Activated naive CD8-positive, alpha-beta T cell treated with anti-CD3 and anti-CD28 coated beads, Interleukin-2, amount 50 U/mL, for 16 hours (primary cell): ENCODE measurements around the gene SIPA1L3.

Source experiments
- DNase-seq: peaks from one replicate; pipeline ENCODE4 v3.0.0-alpha.2; 2020; ENCODE audit warnings: low read depth, low spot score

Gene SIPA1L3

DNA sequence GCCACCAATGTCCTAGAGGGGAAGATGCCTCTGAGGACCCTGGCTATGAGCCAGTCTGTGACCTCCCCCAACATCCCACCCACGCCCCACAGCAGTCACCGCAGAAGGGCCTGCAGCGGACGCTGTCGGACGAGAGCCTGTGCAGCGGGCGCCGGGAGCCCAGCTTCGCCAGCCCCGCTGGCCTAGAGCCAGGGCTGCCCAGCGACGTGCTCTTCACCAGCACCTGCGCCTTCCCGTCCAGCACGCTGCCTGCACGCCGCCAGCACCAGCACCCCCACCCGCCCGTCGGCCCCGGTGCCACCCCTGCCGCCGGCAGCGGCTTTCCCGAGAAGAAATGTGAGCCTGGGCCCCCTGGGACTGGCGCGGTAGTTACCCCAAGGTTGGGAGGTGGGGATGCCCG, 286.4 kb downstream of the SIPA1L3 start:
- no peak for DNase-seq

DNA sequence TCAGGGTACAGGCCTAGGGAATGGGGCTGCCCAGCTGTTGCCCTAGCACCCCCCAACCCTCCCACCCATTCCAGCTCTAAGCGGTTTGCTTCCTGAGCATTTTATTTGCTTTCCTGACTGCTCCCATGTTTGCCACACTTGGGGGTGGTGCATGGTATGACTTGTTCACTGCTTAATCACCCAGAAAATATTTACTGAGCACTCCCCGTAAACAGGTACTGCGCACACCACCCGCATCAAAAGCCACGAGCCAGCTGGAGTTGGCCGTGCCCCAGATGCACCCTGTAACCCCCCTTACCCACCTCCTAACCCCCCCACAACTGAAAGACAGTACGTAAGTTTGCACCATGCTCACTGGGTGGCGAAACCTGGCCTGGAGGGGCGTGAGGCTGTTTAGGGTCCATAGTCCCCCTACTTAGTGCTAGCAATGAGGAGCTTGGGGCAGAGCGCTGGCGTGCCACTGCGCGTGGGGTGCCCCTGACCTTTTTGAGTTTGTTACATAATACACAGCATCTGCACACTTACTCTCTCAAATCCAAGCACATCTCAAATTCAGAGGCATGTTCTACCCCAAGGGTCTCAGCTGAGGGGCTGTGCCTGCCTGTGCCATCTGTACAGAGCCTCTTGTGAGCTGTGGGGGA, 287.2 kb downstream of the SIPA1L3 start:
- no peak for DNase-seq

DNA sequence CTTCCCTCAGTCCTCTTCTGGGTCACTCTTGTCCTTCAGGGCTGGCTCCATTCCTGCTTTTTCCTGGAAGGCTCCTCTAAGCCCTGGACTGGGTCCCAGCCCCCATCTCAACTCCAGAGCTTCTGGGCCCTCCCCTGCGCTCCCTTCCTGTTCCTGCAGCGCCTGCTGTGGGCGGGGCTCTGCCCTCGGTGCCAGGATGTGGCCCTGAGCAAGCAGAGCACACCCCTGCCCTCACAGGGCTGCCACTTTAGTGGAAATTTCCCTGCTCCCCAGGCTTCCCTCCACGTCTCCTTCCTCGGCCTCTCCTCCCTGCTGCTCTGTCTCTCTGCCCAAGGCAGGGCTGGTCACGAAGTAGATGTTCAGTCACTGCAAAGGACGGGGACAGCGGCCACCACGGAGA, 288.2 kb downstream of the SIPA1L3 start:
- DNase-seq = no peak

DNA sequence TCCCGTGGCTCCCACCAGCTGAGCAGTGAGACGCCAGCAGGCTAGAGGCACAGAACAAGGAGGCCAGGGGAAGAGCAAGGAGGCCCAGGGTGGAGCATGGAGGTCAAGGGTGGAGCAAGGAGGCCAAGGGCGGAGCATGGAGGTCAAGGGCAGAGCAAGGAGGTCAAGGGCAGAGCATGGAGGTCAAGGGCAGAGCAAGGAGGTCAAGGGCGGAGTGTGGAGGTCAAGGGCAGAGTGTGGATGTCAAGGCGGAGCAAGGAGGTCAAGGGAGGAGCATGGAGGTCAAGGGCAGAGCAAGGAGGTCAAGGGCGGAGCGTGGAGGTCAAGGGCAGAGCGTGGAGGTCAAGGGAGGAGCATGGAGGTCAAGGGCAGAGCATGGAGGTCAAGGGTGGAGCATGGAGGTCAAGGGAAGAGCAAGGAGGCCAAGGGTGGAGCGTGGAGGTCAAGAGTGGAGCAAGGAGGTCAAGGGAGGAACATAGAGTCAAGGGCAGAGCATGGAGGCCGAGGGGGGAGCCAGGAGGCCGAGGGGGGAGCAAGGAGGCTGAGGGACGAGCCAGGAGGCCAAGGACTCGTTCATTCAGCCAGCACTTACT, 289.3 kb downstream of the SIPA1L3 start:
- DNase-seq = no peak

DNA sequence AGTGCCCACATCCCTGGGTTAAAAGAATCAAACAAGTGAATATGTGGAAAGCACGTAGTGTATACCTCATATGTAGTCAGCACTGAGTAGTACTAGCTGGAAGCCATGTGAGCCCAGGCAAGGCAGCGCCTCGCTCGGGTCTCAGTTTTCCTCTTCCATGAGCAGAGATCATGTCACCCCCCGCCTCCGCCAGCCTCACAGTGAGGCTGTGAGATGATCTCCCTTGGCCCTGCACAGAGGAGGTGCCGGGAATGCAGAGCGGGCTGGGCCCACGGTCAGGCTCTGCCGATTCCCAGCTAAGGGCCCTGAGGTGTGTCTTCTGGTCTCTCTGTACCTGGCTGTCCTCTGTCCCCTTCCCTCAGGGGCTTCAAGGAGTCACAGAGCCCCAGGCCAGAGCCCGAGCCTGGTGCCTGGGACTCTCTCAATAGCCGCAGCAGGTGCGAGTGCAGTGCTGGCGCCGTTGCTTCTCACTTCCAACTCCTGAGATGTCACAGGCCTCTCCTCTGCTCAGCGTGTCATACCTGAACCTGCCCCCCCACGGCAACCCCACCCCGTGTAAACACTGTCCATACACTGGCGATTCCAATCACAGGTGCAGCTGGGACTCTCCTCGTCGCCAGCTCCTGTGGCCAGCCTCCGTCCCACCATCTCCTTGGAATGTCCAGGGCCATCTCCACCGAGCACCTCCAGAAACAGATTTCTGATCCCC, 290.1 kb downstream of the SIPA1L3 start:
- no peak for DNase-seq

DNA sequence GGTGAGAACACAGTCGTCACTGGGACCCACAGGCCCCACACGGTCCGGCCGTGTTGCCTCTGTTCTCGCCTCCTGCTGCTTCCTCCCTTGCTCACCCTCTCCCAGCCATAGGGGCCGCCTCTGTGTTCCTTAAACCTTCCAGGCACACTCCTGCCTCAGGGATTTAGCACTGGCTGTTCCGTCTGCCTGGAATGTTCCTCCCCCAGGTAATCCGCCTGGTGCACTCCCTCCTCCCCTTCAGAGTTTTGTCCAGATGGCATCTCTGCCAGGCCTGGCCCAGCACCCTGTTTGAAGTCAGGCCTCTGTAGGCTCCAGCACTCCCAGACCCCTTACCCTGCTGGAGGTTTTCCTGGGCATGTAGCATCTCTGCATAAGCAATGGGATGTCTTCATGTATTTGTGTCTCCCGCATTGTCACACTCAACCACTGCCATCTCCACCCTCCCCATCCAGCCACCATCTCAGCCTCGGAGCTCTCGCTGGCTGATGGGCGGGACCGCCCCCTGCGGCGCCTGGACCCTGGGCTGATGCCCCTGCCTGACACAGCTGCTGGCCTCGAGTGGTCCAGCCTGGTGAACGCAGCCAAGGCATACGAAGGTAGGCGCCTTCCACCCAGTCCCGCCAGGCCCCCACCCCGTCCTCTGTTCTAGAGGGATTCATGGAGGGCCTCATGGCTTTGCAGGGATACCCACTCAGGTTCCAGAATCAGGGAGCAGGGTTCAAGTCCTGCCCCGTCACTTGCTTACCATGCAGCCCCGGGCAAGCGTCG, 291.1 kb downstream of the SIPA1L3 start:
- no peak for DNase-seq

DNA sequence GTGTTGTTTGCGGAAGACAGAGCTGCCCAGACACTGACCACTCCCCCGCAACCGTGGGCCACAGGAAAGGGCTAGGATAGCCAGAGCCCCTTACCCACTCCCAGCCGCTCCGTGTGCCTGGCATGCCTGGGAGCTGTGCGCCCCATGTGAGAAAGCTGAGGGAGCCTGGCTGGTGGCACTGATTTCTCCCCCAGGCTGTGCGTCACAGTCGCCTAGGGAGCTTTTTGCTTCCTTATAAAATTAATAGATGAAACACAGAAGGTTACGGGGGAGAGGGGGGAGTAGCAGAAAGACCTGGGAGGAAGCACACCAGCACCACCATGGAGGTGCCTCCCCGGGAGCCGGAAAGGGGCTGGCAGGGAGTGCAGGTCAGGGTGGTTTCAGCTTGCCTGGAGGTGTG, 292.3 kb downstream of the SIPA1L3 start:
- no peak for DNase-seq

DNA sequence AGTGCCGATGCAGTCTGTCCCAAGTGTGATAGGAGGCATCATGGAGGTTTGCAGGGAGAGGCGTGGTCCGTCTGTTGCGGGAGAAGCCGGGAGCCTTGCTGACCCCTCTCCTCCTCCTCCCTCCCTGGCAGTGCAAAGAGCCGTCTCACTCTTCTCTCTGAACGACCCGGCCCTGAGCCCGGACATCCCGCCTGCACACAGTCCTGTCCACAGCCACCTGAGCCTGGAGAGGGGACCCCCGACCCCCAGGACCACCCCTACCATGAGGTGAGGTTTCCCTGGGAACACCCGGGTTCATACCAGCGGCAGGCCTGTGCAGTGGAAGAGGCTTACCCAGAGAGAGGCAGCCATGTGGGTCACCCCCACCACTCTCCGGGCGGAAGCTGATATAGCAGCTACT, 294.7 kb downstream of the SIPA1L3 start:
- no peak for DNase-seq

DNA sequence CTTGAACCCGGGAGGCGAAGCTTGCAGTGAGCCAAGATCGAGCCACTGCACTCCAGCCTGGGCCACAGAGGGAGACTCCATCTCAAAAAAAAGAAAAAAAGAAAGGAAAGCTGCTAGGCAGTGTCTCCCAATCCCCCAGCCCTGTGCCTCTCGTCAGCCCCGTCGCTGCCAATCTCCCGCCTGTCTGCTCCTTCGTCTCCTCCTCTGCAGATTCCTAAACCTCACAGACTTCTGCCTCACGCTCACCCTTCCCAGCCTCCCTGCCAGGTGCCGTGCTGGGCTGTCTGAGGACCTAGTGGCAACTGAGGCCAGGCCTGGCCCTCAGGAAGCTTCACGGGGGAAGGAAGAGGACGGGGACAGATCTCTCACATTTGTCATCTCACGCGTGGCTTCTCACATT, 295.5 kb downstream of the SIPA1L3 start:
- no peak for DNase-seq

DNA sequence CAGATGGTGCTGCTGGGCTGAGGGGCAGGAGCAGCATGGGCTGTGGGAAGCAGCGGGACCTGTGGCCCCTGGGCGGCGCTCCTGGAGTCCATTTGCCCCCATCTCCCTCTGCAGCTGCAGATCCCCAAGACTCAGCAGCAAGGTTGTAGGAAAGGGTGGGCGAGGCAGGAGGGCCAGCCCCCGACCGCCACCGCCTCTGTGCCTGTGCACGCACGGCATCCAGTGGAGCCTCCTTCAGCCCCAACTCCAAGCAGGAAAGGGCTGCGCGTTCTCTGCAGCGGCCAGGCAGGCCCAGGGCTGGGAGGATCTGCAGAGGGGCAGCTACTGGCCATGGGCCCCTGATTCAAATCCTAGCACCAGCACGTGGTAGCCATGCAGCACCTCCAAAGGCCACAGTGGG, 296.2 kb downstream of the SIPA1L3 start:
- DNase-seq = no peak

DNA sequence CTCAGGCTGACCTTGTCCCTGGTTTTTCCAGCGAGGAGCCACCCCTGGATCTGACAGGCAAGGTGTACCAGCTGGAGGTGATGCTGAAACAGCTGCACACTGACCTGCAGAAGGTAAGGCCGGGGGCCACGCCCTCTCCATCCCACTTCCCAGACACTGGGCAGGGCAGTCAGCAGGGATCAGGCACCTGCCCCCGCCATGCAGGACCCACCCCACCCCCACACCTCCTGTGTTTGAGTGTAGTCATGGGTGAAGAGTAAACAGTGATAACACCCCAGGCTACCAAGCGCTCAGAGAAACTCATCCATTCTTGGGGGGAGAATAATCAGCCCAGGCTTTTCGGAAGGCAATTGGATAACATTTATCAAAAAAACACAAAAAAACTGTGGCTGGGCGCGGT, 297.1 kb downstream of the SIPA1L3 start:
- DNase-seq = no peak

DNA sequence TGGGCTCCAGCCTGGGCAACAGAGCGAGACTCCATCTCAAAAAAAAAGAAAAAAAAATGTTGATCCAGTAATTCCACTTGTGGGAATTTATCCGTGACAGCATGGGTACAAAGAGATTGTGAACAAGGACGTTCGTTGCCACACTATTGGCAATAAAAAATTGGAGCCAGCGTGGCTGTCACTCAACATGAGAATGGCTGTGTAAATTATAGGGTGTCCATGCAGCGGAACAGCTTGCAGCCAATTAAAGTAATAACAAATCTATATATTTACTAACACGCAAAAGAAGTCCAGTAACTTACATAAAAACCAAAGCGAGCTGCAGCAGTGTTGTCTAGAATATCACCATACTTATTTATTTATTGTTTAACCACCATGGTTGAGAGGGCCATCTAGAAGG, 297.7 kb downstream of the SIPA1L3 start:
- no peak for DNase-seq

DNA sequence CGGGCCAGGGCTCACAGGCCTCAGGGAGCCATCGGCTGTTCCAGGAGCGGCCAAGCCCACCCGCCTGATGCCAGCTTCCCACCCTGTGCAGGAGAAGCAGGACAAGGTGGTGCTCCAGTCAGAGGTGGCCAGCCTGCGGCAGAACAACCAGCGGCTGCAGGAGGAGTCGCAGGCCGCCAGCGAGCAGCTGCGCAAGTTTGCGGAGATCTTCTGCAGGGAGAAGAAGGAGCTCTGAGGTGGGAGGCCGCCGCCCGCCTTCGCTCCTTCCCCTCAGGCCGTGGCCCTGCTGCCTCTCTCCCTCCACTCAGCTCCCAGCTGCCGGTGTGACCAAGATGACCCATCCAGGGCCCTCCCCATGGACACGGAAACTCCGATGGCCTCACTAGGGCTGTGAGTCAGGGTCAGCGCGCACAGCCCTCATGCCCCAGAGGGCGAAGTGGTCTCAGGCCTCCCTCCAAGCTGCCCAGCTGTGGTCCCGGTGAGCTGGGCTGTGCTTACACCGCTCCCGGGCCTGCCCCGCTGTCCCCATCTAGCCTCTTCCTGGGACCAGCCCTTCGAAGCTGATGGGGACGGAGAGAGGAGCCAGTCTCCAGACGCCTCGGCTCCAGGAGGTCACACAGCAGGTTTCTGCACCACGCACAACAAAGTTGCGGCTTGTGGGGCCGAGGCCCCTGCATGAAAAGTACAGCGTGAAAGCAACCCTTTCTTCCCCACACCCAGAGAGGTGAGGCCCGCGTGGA, 299.2 kb downstream of the SIPA1L3 start:
- no peak for DNase-seq

DNA sequence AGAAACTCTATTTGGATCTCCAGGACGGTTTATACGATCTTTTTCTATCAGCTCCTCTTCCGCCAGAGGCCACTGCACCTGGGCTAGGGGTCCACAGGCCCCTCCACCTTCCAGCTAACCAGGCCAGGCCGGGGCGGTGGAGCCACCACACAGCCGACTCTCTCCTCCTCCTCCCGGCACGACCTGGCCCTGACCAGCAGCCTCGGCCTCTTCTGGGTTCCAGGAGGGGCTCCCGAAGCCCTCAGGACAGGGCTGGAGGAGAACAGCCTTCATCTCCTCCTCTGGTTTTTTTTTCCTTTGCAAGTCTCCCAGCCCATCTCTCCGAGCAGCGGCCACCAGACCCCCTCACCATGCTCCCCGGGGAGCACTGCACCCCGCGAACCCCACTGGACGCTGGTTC, 299.9 kb downstream of the SIPA1L3 start:
- DNase-seq = no peak

DNA sequence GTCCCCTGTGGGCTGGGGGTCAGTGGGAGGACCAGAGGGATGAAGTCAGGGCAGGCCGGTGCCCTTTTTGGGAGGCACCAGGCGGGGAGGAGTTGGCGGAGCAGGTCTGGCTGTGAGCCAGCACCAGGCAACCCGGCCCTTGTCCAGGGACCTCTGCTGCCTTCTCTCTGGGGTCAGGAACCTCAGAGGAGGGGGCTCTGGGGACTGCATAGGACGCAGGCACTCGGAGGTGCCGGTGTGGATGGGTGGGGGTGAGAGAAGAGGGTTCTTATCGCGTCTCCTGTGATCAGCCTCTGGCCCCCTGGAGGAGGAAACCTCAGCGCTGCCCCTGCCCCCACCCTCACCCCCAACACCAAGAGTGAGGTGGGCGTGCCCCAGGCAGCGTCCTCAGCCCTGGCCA, 300.5 kb downstream of the SIPA1L3 start:
- no peak for DNase-seq

DNA sequence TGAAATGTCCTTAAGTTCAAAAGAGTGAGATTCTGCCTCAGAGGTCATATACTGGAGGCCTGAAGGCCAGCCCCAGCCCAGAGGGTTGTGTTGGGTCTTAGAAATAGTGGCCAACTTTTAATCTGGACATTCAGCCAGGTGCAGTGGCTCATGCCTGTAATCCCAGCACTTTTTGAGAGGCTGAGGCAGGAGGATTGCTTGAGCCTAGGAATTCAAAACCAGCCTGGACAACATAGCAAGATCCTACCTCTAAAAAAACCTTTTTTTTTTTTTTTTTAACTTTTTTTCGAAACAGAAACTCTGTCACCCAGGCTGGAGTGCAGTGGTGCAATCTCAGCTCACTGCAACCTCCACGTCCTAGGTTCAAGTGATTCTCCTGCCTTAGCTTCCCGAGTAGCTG, 301.6 kb downstream of the SIPA1L3 start:
- no peak for DNase-seq

DNA sequence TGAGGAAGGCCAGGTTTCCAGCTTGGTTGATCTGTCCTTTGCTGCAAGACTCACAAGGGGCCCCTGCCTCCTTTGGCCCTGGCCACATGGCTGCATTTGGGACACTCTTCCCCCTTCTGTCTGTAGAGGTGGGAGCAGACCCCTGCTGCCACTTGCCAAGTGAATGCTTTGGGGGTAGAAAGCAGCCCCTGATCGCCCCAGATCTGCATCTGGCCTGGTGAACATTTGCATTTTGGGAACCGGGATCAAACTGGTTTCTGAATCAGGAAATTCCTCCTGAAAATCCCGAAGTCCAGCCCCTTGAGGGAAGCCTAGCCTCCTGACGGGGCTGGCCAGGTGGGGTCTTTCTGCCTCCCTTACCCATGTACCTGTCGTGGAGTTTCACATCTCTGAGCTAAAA, 302.1 kb downstream of the SIPA1L3 start:
- DNase-seq = no peak

DNA sequence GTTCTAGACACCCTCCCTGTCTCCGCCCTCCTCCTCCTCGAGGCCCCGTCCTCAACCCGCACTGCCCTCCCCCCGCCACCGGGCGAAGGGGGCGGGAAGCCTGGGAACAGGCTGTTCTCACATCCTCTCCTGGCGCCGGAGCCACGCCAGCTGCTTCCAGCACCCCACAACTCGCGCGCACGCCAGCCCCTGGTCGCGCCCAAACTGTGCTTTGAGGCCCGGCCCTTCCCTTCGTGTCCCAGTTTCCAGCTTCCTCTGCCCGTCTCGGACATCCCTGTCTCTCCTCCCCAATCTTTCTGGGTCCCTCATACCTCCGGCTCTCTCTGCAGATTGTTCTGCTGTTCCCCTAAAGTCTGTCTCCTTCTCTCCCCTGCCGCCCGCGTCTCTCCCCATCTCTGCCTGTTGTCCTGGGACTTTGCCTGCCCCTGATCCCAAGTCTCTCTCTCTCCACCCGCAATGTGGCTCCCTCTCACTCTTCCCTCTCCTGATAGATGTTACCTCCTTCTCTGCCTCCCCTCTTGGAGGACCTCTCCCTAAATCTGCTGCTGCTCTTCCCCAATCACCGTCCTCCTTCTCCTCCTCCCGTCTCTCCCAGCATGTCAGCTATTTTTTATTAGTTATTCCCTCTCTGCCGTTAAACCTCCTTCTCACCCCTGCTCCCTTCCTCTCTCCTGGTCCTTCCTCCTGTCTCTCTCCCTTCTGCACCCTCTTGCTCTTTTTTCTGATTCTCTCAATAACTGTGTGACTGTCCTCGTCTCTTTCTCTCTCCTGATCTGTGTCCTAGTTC, 302.9 kb downstream of the SIPA1L3 start:
- DNase-seq = no peak

DNA sequence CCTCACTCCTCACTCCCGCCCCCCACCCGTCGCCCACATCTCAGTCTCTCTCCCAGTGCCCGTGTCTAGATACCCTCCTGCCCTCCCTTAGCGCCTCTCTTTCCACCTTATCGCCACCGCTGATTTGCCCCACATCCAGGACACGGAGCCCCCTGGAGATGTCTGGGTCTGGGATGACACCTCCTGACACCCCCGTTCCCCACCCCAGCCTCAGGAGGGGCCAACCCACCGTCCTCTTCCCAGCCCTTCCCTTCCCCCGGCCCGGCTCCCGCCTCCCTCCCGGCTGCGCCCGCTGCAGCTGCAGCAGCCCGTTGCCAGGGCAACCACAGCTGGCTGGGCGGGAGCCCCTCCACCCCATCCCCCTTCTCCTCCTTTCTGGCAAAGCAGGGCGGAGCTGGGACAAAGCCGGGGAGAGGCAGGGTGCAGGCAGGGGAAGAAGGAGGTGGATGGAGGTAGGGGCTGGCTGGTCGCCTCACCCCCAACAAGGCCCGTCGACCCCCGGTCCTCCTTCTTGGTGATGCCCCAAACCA, 303.5 kb downstream of the SIPA1L3 start:
- no peak for DNase-seq

DNA sequence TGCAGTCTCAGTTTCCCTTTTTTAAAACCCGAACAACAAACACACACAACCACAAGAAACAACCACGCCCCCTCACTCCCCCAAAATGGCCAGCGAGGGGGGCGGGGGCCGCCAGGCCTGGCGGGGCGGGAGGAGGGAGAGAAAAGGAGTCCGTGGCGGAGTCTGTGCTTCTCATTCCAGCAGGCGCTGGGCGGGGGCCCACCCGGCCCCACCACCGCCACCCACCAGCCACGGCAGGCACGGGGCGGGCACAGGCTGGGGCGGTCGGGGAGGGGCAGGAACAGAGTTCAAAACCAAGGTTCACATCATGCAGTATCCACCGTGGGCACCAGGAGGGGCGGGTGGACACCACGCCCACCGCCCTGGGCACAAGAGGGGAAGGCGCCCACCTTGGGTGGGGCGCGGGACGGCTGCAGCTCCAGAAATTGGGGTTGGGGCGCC, 304.2 kb downstream of the SIPA1L3 start:
- DNase-seq = no peak

DNA sequence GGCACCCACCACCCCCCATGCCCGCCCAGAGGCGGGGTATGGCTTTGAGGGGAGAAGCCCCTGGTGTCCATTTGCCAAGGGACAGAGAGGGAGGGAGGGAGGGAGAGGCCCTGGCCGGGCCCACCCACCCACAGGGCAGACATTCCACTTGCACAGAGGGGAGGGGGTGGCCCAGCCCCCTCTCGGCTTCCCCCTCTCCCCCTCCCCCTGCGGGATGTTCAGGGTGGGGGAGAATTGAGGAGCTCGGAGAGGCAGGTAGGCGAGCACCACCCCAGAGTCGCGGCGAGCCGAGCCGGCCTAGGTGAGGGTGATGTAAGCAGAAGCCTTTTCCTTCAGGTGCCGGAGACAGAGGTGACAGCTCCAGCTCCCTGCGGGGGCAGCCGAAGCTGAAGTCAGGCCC, 304.8 kb downstream of the SIPA1L3 start:
- DNase-seq = no peak
